NT2/D1 (cell line): Measurements from ENCODE around the gene EPHB2.

Experiments used
- DNase-seq: peaks from one replicate; pipeline ENCODE4 v3.0.0-alpha.2; 2011; ENCODE audit warnings: low read depth, low spot score
- H3K27me3 ChIP-seq: 2 replicates; pipeline ENCODE4 v1.6.0; 2011; ENCODE audit warnings: mild to moderate bottlenecking; ENCODE audit not compliant: insufficient read length, insufficient read depth
- H3K36me3 ChIP-seq: 2 replicates; pipeline ENCODE4 v1.6.1; 2011; ENCODE audit warnings: mild to moderate bottlenecking, low read length, mixed read lengths; ENCODE audit not compliant: insufficient read depth, insufficient read length
- H3K4me1 ChIP-seq: 2 replicates; pipeline ENCODE4 v1.5.1; 2011; ENCODE audit not compliant: insufficient read depth, insufficient read length
- H3K4me3 ChIP-seq: 2 replicates; pipeline ENCODE4 v1.5.1; 2011; ENCODE audit warnings: low read depth; ENCODE audit not compliant: insufficient read length
- H3K9ac ChIP-seq: 2 replicates; pipeline ENCODE4 v1.6.0; 2011; ENCODE audit warnings: low read depth; ENCODE audit not compliant: insufficient read length
- H3K9me3 ChIP-seq: 2 replicates; pipeline ENCODE4 v1.5.1; 2011; ENCODE audit warnings: mild to moderate bottlenecking, low read length; ENCODE audit not compliant: insufficient read depth
- SUZ12 ChIP-seq: IDR thresholded peaks from 2 replicates; pipeline ENCODE4 v1.6.1; 2011; ENCODE audit not compliant: insufficient read length, insufficient read depth; ENCODE audit errors: extremely low read depth
- YY1 ChIP-seq: IDR thresholded peaks from 2 replicates; pipeline ENCODE4 v1.6.1; 2011; ENCODE audit not compliant: insufficient read length, insufficient read depth
- ZNF274 ChIP-seq: IDR thresholded peaks from 2 replicates; pipeline ENCODE4 v1.6.1; 2011; ENCODE audit warnings: mild to moderate bottlenecking, low read depth, low read length

The EPHB2 gene

DNA sequence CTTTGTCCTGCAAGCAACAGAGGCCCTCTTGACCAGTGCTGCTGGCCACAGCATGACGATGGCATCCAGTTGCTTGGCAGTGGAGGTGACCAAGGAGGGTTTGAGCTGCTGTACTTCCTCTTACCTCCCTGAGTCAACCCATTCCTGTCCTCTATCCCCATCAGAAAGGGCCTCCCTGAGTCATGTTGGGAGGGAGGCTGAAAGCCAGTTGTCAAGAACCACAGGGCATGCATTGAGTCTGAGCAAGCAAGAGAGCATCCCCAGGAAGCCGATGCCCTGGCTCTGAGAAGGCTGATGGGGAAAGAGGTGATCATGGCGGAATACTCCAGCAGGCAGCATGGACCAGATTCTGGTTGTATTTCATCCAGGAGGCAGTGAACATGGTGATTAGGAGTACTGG lies 192.5 kb downstream of the EPHB2 start:
- Histone ChIP-seq H3K4me1 (no peaks in the 10 kb centered on the region), H3K4me3 (no peak overlapping the region), H3K9me3 (no peaks in the 10 kb centered on the region), H3K27me3 (no peaks in the 10 kb centered on the region), H3K9ac (no peak overlapping the region), H3K36me3 (no peaks in the 10 kb centered on the region)
- TF ChIP-seq ZNF274 (no peak), SUZ12 (no peak), YY1 (no peak)
- no peak for DNase-seq

DNA sequence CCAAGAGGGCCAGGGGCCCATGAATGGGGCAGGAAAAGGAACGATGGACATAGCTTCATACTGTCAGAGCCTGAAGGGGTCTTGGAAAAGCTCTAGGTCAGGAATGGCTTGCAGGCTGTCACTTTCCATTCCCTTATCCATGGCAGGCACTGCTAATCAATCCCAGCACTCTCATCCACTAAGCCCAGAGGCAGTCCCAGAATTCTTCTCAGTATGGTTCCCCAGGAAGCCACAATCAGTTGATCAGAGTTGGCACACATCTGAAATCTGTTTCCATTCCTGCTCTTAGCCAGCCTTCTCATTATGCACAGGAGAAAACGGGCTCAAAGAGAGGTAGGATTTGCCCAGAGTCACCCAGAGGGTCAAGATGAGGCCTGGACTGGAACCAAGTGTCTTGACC lies 196.3 kb downstream of the EPHB2 start:
- no peaks in the 10 kb centered on the region for H3K9me3 ChIP-seq
- no peak for DNase-seq
- no peak overlapping the region for H3K9ac ChIP-seq
- H3K4me3 ChIP-seq: no peak overlapping the region
- no peaks in the 10 kb centered on the region for H3K4me1 ChIP-seq
- no peaks in the 10 kb centered on the region for H3K27me3 ChIP-seq
- TF ChIP-seq ZNF274 (no peak), SUZ12 (no peak), YY1 (no peak)
- no peaks in the 10 kb centered on the region for H3K36me3 ChIP-seq

DNA sequence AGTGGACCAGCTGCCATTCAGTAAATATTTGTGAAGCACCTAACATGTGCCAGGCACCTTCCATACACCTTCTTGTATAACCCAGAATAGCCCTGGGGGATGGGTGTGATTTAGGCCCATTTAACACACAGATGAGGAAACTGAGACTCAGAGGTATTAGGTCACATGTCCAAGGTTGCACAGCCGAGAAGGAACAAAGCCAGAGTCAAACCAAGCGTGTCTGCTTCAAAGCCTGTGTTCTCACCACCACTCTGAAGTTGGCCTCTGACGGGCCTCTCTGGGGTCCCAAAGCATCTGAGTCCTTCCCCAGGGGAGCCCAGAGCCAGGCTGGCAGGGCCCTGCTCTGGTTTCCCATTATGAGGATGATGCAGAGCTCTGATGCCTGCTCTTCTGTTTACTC lies 196.9 kb downstream of the EPHB2 start:
- no peak for TF ChIP-seq YY1
- no peak for TF ChIP-seq SUZ12
- TF ChIP-seq ZNF274: no peak
- no peak for DNase-seq
- Histone ChIP-seq H3K36me3 (no peaks in the 10 kb centered on the region), H3K27me3 (no peaks in the 10 kb centered on the region), H3K9ac (no peak overlapping the region), H3K4me1 (no peaks in the 10 kb centered on the region), H3K4me3 (no peak overlapping the region), H3K9me3 (no peaks in the 10 kb centered on the region)

DNA sequence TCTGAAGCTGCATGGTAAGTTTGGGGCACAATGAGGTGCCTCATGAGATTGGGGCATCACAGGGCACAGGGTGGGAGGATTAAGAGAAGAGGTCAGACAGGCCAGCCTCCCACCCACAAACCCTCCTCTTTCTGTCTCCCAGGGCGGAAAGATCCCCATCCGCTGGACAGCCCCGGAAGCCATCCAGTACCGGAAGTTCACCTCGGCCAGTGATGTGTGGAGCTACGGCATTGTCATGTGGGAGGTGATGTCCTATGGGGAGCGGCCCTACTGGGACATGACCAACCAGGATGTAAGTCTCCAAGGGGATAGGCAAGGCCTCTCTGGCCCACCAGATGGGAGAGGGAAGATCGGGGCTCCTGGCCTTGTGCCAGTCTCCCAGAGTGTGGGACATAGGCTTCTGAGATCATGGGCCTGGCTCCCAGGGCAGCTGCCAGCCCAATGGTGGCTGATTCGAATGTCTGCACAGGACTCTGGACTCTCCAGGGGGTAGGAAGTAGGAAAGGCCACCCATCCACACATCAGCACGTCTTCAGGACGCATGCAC lies 198.3 kb downstream of the EPHB2 start:
- Histone ChIP-seq H3K9me3 (no peaks in the 10 kb centered on the region), H3K4me3 (no peak overlapping the region), H3K9ac (no peak overlapping the region), H3K27me3 (no peaks in the 10 kb centered on the region), H3K4me1 (no peaks in the 10 kb centered on the region), H3K36me3 (no peaks in the 10 kb centered on the region)
- no peak for TF ChIP-seq ZNF274
- TF ChIP-seq YY1: no peak
- no peak for TF ChIP-seq SUZ12
- DNase-seq: no peak

DNA sequence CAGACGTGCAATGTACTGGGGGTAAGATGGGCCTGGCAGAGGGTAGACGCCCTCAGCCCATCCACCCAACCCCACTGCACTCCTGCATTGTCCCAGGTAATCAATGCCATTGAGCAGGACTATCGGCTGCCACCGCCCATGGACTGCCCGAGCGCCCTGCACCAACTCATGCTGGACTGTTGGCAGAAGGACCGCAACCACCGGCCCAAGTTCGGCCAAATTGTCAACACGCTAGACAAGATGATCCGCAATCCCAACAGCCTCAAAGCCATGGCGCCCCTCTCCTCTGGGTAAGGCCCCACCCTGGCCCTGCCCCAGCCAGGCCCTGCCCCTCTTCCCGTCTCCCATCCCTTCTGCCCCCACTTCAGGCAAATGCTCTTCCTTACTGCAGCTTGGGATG lies 199.6 kb downstream of the EPHB2 start:
- H3K9me3 ChIP-seq: no peaks in the 10 kb centered on the region
- TF ChIP-seq SUZ12 (no peak), YY1 (no peak), ZNF274 (no peak)
- H3K36me3 ChIP-seq: no peaks in the 10 kb centered on the region
- no peaks in the 10 kb centered on the region for H3K4me1 ChIP-seq
- no peak for DNase-seq
- H3K4me3 ChIP-seq: no peak overlapping the region
- H3K27me3 ChIP-seq: no peaks in the 10 kb centered on the region
- H3K9ac ChIP-seq: no peak overlapping the region

DNA sequence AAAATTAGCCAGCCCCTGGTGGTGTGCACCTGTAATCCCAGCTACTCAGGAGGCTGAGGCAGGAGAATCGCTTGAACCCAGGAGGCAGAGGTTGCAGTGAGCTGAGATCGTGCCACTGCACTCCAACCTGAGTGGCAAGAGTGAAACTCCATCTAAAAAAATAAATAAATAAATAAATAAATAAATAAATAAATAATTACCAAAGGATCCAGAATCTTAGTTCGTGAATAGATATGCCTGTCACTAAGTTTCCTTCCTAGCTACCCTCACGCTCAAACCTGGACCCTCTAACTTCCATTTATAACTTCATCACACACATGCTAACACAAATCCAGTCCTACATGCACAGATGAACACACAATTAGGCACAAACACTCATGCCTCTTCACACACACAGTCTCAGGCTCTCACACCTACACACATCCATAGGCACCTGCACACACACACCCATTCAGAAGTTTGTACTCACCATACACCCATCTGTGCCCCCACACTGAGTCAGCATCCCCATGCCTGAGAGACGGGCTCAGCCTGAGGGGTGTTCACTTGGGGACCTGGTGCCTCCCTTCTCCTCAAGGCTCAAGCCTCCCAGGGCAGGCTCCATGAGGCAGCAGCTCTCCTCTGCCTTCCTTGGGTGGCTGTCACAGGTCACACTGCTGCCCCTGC lies 200.5 kb downstream of the EPHB2 start:
- peaks cover 4% of the 10 kb centered on the region for H3K4me1 ChIP-seq
- H3K27me3 ChIP-seq: no peaks in the 10 kb centered on the region
- H3K4me3 ChIP-seq: no peak overlapping the region
- H3K9me3 ChIP-seq: no peaks in the 10 kb centered on the region
- no peaks in the 10 kb centered on the region for H3K36me3 ChIP-seq
- H3K9ac ChIP-seq: no peak overlapping the region
- DNase-seq: no peak
- TF ChIP-seq YY1 (no peak), SUZ12 (no peak), ZNF274 (no peak)

DNA sequence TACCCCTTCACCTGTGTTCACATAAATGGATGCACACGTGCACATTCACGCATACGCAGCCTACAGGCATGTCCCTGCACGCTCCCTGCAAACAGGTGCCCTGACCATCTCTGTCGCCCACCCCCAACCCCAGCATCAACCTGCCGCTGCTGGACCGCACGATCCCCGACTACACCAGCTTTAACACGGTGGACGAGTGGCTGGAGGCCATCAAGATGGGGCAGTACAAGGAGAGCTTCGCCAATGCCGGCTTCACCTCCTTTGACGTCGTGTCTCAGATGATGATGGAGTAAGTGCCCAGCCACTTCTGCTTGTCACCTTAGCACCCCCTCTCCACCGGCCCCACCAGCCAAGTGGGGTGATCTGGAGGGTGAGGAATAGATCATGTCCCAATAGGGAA lies 201.7 kb downstream of the EPHB2 start:
- H3K27me3 ChIP-seq: no peaks in the 10 kb centered on the region
- peaks cover 4% of the 10 kb centered on the region for H3K4me1 ChIP-seq
- H3K9ac ChIP-seq: no peak overlapping the region
- no peaks in the 10 kb centered on the region for H3K36me3 ChIP-seq
- no peak for DNase-seq
- H3K9me3 ChIP-seq: no peaks in the 10 kb centered on the region
- TF ChIP-seq YY1 (no peak), SUZ12 (no peak), ZNF274 (no peak)
- no peak overlapping the region for H3K4me3 ChIP-seq
